HepG2 (cell line): ENCODE measurements around the gene ATP7B. TPM values are rescaled to one million over a fixed set of nuclear protein-coding genes. Genes with fewer than 3 reads are reported as not detected.

Source experiments
- AHDC1 ChIP-seq: sonication (generic); formaldehyde crosslinking; IDR thresholded peaks from 2 replicates; pipeline ENCODE4 v1.5.1; 2020; ENCODE audit warnings: mild to moderate bottlenecking, missing genetic modification reagents, borderline replicate concordance
- ATF4 ChIP-seq, 2 experiments: fragments of 450-650 bp in 1 of 2; sonication (generic) in 1 of 2; formaldehyde crosslinking; IDR thresholded peaks; 2 replicates each; pipeline versions ENCODE4 v1.5.0 to v1.8.0; 2020 to 2022; ENCODE audit warnings: mild to moderate bottlenecking in 1 of 2, missing genetic modification reagents in 1 of 2
- FLYWCH1 ChIP-seq: sonication (generic); formaldehyde crosslinking; IDR thresholded peaks from 2 replicates; pipeline ENCODE4 v1.8.1; 2023; ENCODE audit warnings: mild to moderate bottlenecking, missing genetic modification reagents
- HNF4A ChIP-seq: sonication (generic); formaldehyde crosslinking; IDR thresholded peaks from 2 replicates; pipeline ENCODE4 v1.4.0; 2020; ENCODE audit warnings: missing genetic modification reagents
- HOMEZ ChIP-seq: IDR thresholded peaks from 2 replicates; pipeline ENCODE4 v1.6.1; 2016; ENCODE audit warnings: low read depth
- KMT2A ChIP-seq: sonication (generic); formaldehyde crosslinking; IDR thresholded peaks from 2 replicates; pipeline ENCODE4 v1.4.0; 2020; ENCODE audit warnings: missing genetic modification reagents
- NFYC ChIP-seq: IDR thresholded peaks from 2 replicates; pipeline ENCODE4 v1.6.1; 2016; ENCODE audit warnings: missing genetic modification reagents, missing compliant biosample characterization
- SMAD9 ChIP-seq: sonication (generic); formaldehyde crosslinking; IDR thresholded peaks from 2 replicates; pipeline ENCODE4 v1.5.1; 2020; ENCODE audit warnings: mild to moderate bottlenecking, missing genetic modification reagents
- TEAD2 ChIP-seq: sonication (generic); formaldehyde crosslinking; IDR thresholded peaks from 2 replicates; pipeline ENCODE4 v1.9.0; 2021; ENCODE audit warnings: missing genetic modification reagents
- ZBTB21 ChIP-seq: sonication (generic); formaldehyde crosslinking; IDR thresholded peaks from 2 replicates; pipeline ENCODE4 v1.4.0; 2020; ENCODE audit warnings: missing genetic modification reagents
- ZMYM4 ChIP-seq: sonication (generic); formaldehyde crosslinking; IDR thresholded peaks from 2 replicates; pipeline ENCODE4 v1.8.1; 2023; ENCODE audit warnings: mild to moderate bottlenecking, missing genetic modification reagents
- ZNF33B ChIP-seq: sonication (generic); formaldehyde crosslinking; IDR thresholded peaks from 2 replicates; pipeline ENCODE4 v1.5.1; 2020; ENCODE audit warnings: mild to moderate bottlenecking, missing genetic modification reagents
- ZNF672 ChIP-seq: sonication (generic); formaldehyde crosslinking; IDR thresholded peaks from 2 replicates; pipeline ENCODE4 v1.8.1; 2022; ENCODE audit warnings: missing genetic modification reagents
- ZNF724P ChIP-seq: sonication (generic); formaldehyde crosslinking; IDR thresholded peaks from 2 replicates; pipeline ENCODE4 v1.8.0; 2022; ENCODE audit warnings: missing genetic modification reagents, borderline replicate concordance
- ZNF780A ChIP-seq: sonication (generic); formaldehyde crosslinking; IDR thresholded peaks from 2 replicates; pipeline ENCODE4 v1.8.0; 2022; ENCODE audit warnings: mild to moderate bottlenecking, missing genetic modification reagents, moderate library complexity
- polyA plus RNA-seq, 8 experiments: library from polyadenylated mRNA; depleted of rRNA in 3 of 8; stranded (reverse) in 7 of 8; unstranded in 1 of 8; fragments of >200 nt; fragmentation: Illumina TruSeq in 4 of 8; extraction: Trizol in 4 of 8; gene quantifications; 2 replicates each; pipeline versions ENCODE4 v1.2.1 to v1.2.3, GENCODE V29; 2011 to 2016; ENCODE audit warnings: low read depth in 4 of 8, missing spikeins in 1 of 8, mixed read lengths in 1 of 8; ENCODE audit not compliant: insufficient read depth in 1 of 8
- total RNA-seq, 5 experiments: library from RNA; depleted of rRNA; stranded (reverse); fragments of >200 nt; fragmentation: Illumina TruSeq; extraction: Trizol; gene quantifications; 2 replicates each; pipeline ENCODE4 v1.2.3, GENCODE V29; 2016; ENCODE audit warnings: low read depth in 1 of 5
- TF ChIP-seq, protein P1 (sequence below): sonication (generic); formaldehyde crosslinking; IDR thresholded peaks from 2 replicates; pipeline ENCODE4 v1.5.0; 2020; ENCODE audit warnings: missing genetic modification reagents, mild to moderate bottlenecking, borderline replicate concordance

Gene ATP7B
- total and polyA plus RNA-seq, 2 of the 13 experiments (the other 11 are each of a cell fraction or from before 2014, with no cell fraction given): 31.8 to 57.4 TPM

DNA sequence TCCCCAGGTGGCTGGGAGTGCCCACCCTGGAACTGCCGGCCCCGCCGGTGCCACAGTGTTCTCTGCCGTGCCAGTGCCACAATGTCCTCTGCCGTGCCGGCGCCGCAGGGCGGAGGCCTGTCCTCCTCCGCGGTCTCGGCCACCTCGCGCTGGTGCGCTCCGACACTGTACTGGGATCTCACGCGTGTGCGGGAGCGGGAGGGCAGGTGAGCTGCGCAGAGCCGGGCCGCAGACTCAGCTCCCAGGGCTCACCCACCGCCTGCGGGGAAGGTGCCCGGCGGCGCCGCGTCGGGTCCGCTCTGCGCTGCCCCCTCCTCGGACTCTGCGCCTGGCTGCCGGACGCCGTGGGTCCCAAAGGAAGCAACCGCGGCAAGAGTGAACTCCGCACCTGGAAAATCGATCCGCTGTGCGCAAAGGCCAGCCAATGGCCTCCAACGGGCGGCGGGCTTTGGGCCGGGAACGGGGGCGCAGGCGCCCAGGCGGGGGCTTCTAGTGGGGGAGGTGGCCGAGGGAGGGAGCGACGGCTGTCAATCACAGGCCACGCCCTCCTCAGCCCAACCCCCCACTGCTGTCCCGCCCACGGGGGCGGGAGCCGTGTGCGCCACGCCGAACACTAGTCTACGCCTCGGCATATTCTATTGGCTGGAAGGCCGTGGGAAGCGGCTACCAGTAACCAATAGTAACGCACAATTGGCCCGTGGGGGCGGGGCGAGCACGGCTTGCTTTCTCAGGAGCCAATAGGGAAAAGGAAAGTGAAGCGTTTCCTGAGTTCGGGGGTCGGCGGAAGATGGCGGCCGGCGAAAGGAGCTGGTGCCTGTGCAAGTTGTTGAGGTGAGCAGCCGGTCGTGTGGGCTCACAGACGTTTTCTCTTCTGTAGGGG is 622 bp upstream of the ATP7B start, which contains the start of gene ALG11 (continued):
- TF ChIP-seq, protein P1, sequence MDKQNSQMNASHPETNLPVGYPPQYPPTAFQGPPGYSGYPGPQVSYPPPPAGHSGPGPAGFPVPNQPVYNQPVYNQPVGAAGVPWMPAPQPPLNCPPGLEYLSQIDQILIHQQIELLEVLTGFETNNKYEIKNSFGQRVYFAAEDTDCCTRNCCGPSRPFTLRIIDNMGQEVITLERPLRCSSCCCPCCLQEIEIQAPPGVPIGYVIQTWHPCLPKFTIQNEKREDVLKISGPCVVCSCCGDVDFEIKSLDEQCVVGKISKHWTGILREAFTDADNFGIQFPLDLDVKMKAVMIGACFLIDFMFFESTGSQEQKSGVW (CRISPR knock-in tag): no peak
- TF ChIP-seq ZBTB21 (CRISPR knock-in tag) (no peak), ZNF780A (CRISPR knock-in tag) (peak; percentile 74; the same call in 1 of the 2 replicates), NFYC (peak; percentile 96), AHDC1 (CRISPR knock-in tag) (peak; percentile 87), HNF4A (CRISPR knock-in tag) (peak; percentile 99), ATF4 (CRISPR knock-in tag; IDR thresholded peaks at IDR 0.05) (peak in 1 of 2 experiments; percentile 79; a peak in 2 of 4 replicates), HOMEZ (CRISPR knock-in tag) (peak; percentile 80), ZNF724P (CRISPR knock-in tag) (peak; percentile 94; the same call in 1 of the 2 replicates), ZMYM4 (CRISPR knock-in tag) (peak; percentile 98), SMAD9 (no peak; the same call in 1 of the 2 replicates), FLYWCH1 (CRISPR knock-in tag) (no peak), ZNF672 (CRISPR knock-in tag) (peak; percentile 67; the same call in 1 of the 2 replicates), TEAD2 (CRISPR knock-in tag) (no peak), KMT2A (peak; percentile 91), ZNF33B (peak; percentile 78)
